Measurements from ENCODE around the gene PRR23E.

GRCh38 chr3:127212231-127212630, 19.3 kb downstream of the PRR23E start:
- TF ChIP-seq ZBTB7A (tag by site-specific recombination; IDR thresholded peaks at IDR 0.05; ENCODE audit: low read depth) (no peak), CTCF (tag by site-specific recombination; IDR thresholded peaks at IDR 0.05) (no peak), ZNF362 (tag by site-specific recombination; IDR thresholded peaks at IDR 0.05) (no peak), ZNF354C (tag by site-specific recombination; IDR thresholded peaks at IDR 0.05; ENCODE audit: borderline replicate concordance, low read depth) (no peak), MEIS1 (CRISPR knock-in tag; IDR thresholded peaks at IDR 0.05; ENCODE audit: borderline replicate concordance) (no peak), ZNF280D (tag by site-specific recombination; IDR thresholded peaks at IDR 0.05) (no peak), ZNF623 (tag by site-specific recombination; IDR thresholded peaks at IDR 0.05) (no peak), REST (tag by site-specific recombination; IDR thresholded peaks at IDR 0.05) (no peak)

Measured in HEK293 (cell line).